KG1 (cell line): ENCODE data around the gene TRIM36.

Source experiments
- DNase-seq: peaks from one replicate; lab custom pipeline; 2025; lab: John Stamatoyannopoulos, UW

Gene TRIM36

GRCh38 chr5:115166744-115167393 lies 2.8 kb downstream of the TRIM36 start:
- no peak for DNase-seq

GRCh38 chr5:115165790-115166189 lies 3.9 kb downstream of the TRIM36 start:
- no peak for DNase-seq

- DNase-seq: no peak
These were observed 8.7 kb downstream of the TRIM36 start for GRCh38 chr5:115160975-115161475.

- DNase-seq: no peak
These were observed 18.4 kb downstream of the TRIM36 start for GRCh38 chr5:115151208-115151805.

- no peak for DNase-seq
These were observed 19.2 kb downstream of the TRIM36 start for GRCh38 chr5:115150512-115150911.

- no peak for DNase-seq
These were observed 22.7 kb downstream of the TRIM36 start for GRCh38 chr5:115147052-115147451.

- DNase-seq: no peak
These were observed 33.4 kb downstream of the TRIM36 start for GRCh38 chr5:115136294-115136693.

GRCh38 chr5:115132465-115132864 lies 37.2 kb downstream of the TRIM36 start:
- no peak for DNase-seq

- no peak for DNase-seq
These were observed 43.4 kb downstream of the TRIM36 start for GRCh38 chr5:115126303-115126702.

GRCh38 chr5:115124741-115125140 lies 45.0 kb downstream of the TRIM36 start:
- DNase-seq: no peak

- no peak for DNase-seq
These were observed 53.7 kb downstream of the TRIM36 start for GRCh38 chr5:115116001-115116400.

GRCh38 chr5:115109840-115110239 lies 59.9 kb downstream of the TRIM36 start:
- DNase-seq: no peak

- DNase-seq: no peak
These were observed 60.4 kb downstream of the TRIM36 start for GRCh38 chr5:115109356-115109755.

GRCh38 chr5:115100319-115100955 lies 69.3 kb downstream of the TRIM36 start:
- no peak for DNase-seq

- no peak for DNase-seq
These were observed 71.5 kb downstream of the TRIM36 start for GRCh38 chr5:115098041-115098702.

GRCh38 chr5:115097236-115097635 lies 72.5 kb downstream of the TRIM36 start:
- DNase-seq: no peak

- DNase-seq: no peak
These were observed 73.5 kb downstream of the TRIM36 start for GRCh38 chr5:115096034-115096769.

GRCh38 chr5:115087951-115088350 lies 81.8 kb downstream of the TRIM36 start:
- DNase-seq: no peak

- no peak for DNase-seq
These were observed 83.2 kb downstream of the TRIM36 start for GRCh38 chr5:115086473-115086872.

- DNase-seq: no peak
These were observed 85.4 kb downstream of the TRIM36 start for GRCh38 chr5:115084246-115084793.

GRCh38 chr5:115079924-115080623 lies 89.6 kb downstream of the TRIM36 start:
- no peak for DNase-seq
